Measurements from ENCODE around the gene TOPBP1.

- TF ChIP-seq CTCF (IDR thresholded peaks at IDR 0.05) (no peak), EP300 (IDR thresholded peaks at IDR 0.05) (no peak), POLR2AphosphoS5 (IDR thresholded peaks at IDR 0.05) (peak in 1 of 2 donors; percentile 7), POLR2A (IDR thresholded peaks at IDR 0.05; ENCODE audit: low read depth) (no peak)
These were observed 70.4 kb downstream of the TOPBP1 start for GRCh38 chr3:133591271-133591742.

Data from esophagus muscularis mucosa (tissue), 4 donors.